OCI-LY7 (cell line): ENCODE results near the gene PAX7. TPM values are rescaled to one million over a fixed set of nuclear protein-coding genes. Genes with fewer than 3 reads are reported as not detected.

Experiments used
- BruUV-seq: library from RNA; stranded (reverse); fragments of 400-500 nt; replicated peaks from 2 replicates; lab custom pipeline; 2021; lab: Mats Ljungman, UMichigan
- CTCF ChIA-PET: fragments of 300-600 bp; sonication (Branson Sonifier 250); formaldehyde crosslinking; loops from one replicate; lab custom pipeline; 2022; ENCODE audit warnings: antibody characterized with exemption; ENCODE audit not compliant: unreplicated experiment; lab: Charles Lee
- POLR2A ChIA-PET: fragments of 300-600 bp; sonication (Branson Sonifier 250); formaldehyde crosslinking; loops from one replicate; lab custom pipeline; 2022; ENCODE audit warnings: antibody characterized with exemption; lab: Charles Lee
- DNase-seq: peaks from one replicate; pipeline ENCODE4 v3.0.0-alpha.2; 2015; ENCODE audit warnings: low spot score
- H2AFZ ChIP-seq: fragments of 200-600 bp; sonication (generic), shearing (Covaris generic); 2 replicates; pipeline ENCODE4 v1.6.1; 2014; ENCODE audit warnings: mild to moderate bottlenecking, antibody characterized with exemption, low read length, moderate library complexity
- H3K27ac ChIP-seq: fragments of 200-600 bp; sonication (generic); 2 replicates; pipeline ENCODE4 v1.5.1; 2014; ENCODE audit warnings: mixed run types, low read depth, mild to moderate bottlenecking, moderate library complexity, low read length, inconsistent platforms; ENCODE audit not compliant: poor library complexity, severe bottlenecking
- H3K36me3 ChIP-seq: fragments of 200-600 bp; sonication (generic); 2 replicates; pipeline ENCODE4 v1.6.1; 2014; ENCODE audit warnings: mild to moderate bottlenecking, antibody characterized with exemption, low read length, moderate library complexity, mixed read lengths; ENCODE audit not compliant: insufficient read depth
- H3K4me1 ChIP-seq: fragments of 200-600 bp; sonication (generic); 2 replicates; pipeline ENCODE4 v1.5.1; 2014; ENCODE audit warnings: mild to moderate bottlenecking, low read length; ENCODE audit not compliant: insufficient read depth, poor library complexity, severe bottlenecking
- H3K4me2 ChIP-seq: fragments of 200-600 bp; sonication (generic); 2 replicates; pipeline ENCODE4 v1.6.1; 2014; ENCODE audit warnings: mild to moderate bottlenecking, low read length
- H3K4me3 ChIP-seq: fragments of 200-600 bp; sonication (generic); 2 replicates; pipeline ENCODE4 v1.5.1; 2014; ENCODE audit warnings: mild to moderate bottlenecking, low read depth, low read length; ENCODE audit not compliant: poor library complexity, severe bottlenecking
- H3K79me2 ChIP-seq: fragments of 200-600 bp; sonication (generic); 2 replicates; pipeline ENCODE4 v1.6.1; 2016; ENCODE audit warnings: low read depth, mild to moderate bottlenecking, low read length, moderate library complexity, mixed read lengths; ENCODE audit not compliant: insufficient read depth
- H3K9me2 ChIP-seq: fragments of 200-600 bp; sonication (generic); 2 replicates; pipeline ENCODE4 v1.6.1; 2016; ENCODE audit warnings: mild to moderate bottlenecking, low read length, mixed read lengths; ENCODE audit not compliant: insufficient read depth
- H3K9me3 ChIP-seq: fragments of 200-600 bp; sonication (generic); 2 replicates; pipeline ENCODE4 v1.6.1; 2014; ENCODE audit warnings: mild to moderate bottlenecking, mixed run types, low read length, mixed read lengths
- H4K20me1 ChIP-seq: fragments of 200-600 bp; sonication (generic); 2 replicates; pipeline ENCODE4 v1.6.1; 2014; ENCODE audit warnings: mild to moderate bottlenecking, antibody characterized with exemption, low read length, moderate library complexity, mixed read lengths; ENCODE audit not compliant: insufficient read depth
- CTCF ChIP-seq: fragments of 200-600 bp; sonication (generic); conservative IDR thresholded peaks from 2 replicates; pipeline ENCODE4 v1.5.1; 2014; ENCODE audit warnings: mild to moderate bottlenecking, antibody characterized with exemption, low read length, moderate library complexity, mixed read lengths
- EZH2phosphoT487 ChIP-seq: fragments of 200-600 bp; sonication (generic); IDR thresholded peaks from 2 replicates; pipeline ENCODE4 v1.6.1; 2018; ENCODE audit warnings: low read depth, borderline replicate concordance, mild to moderate bottlenecking, mixed run types, antibody characterized with exemption, low read length, moderate library complexity, mixed read lengths
- intact Hi-C: fragments of 100-400 bp; cut with micrococcal nuclease; formaldehyde crosslinking; loops from one replicate; pipeline ENCODE4 v1.10.0; 2022; ENCODE audit not compliant: unreplicated experiment
- total RNA-seq, 2 experiments: library from RNA; depleted of rRNA in 1 of 2; stranded (reverse); fragments of >200 nt in 1 of 2; shearing (Covaris generic) in 1 of 2; gene quantifications; 2 replicates each; pipeline ENCODE4 v1.2.3, GENCODE V29; 2014 to 2022

PAX7 gene
- total RNA-seq, 2 experiments from 2014 or later = not detected

GRCh38 chr1:18653367-18653766, 22.7 kb downstream of the PAX7 start:
- no peaks in the 10 kb centered on the region for H3K9me3 ChIP-seq
- peaks cover 64% of the 10 kb centered on the region for H3K4me1 ChIP-seq
- no peaks in the 10 kb centered on the region for H3K36me3 ChIP-seq
- ChIA-PET POLR2A (interaction anchor here (0.9 kb wide), 1 partner anchor 38 kb away, joined by 3 read pairs; no protein-coding TSS in a partner anchor), CTCF (no interaction called here)
- H3K9me2 ChIP-seq = no peaks in the 10 kb centered on the region
- no peaks in the 10 kb centered on the region for H3K79me2 ChIP-seq
- BruUV-seq = no TSS peak
- intact Hi-C loops = no loop called here
- no peaks in the 10 kb centered on the region for H4K20me1 ChIP-seq
- peak overlapping the region; percentile 81 for H3K4me2 ChIP-seq
- no peak for TF ChIP-seq EZH2phosphoT487
- TF ChIP-seq CTCF = no peak
- DNase-seq = no peak
- no peak overlapping the region for H3K27ac ChIP-seq
- H2AFZ ChIP-seq = peak overlapping the region; percentile 28; the same call in 1 of the 2 replicates
- peak overlapping the region; percentile 53 for H3K4me3 ChIP-seq

- H3K27ac ChIP-seq = no peak overlapping the region
- no peaks in the 10 kb centered on the region for H3K9me3 ChIP-seq
- no peak for TF ChIP-seq CTCF
- TF ChIP-seq EZH2phosphoT487 = no peak
- no peak for DNase-seq
- BruUV-seq = no TSS peak
- H3K79me2 ChIP-seq = no peaks in the 10 kb centered on the region
- H3K9me2 ChIP-seq = no peaks in the 10 kb centered on the region
- intact Hi-C loops = no loop called here
- H4K20me1 ChIP-seq = no peaks in the 10 kb centered on the region
- peak overlapping the region; percentile 28; the same call in 1 of the 2 replicates for H2AFZ ChIP-seq
- H3K4me3 ChIP-seq = no peak overlapping the region
- H3K36me3 ChIP-seq = no peaks in the 10 kb centered on the region
- peaks cover 68% of the 10 kb centered on the region for H3K4me1 ChIP-seq
- CTCF ChIA-PET = no interaction called here
- peak overlapping the region; percentile 81 for H3K4me2 ChIP-seq
- POLR2A ChIA-PET = interaction anchor here (0.6 to 0.9 kb wide), 2 partner anchors 11 to 37 kb away, joined by 3 to 5 read pairs; no protein-coding TSS in a partner anchor
These were observed 23.3 kb downstream of the PAX7 start for GRCh38 chr1:18653916-18654315.

- TF ChIP-seq EZH2phosphoT487 (no peak), CTCF (no peak)
- H3K9me2 ChIP-seq = no peaks in the 10 kb centered on the region
- no peaks in the 10 kb centered on the region for H3K9me3 ChIP-seq
- no TSS peak for BruUV-seq
- H3K4me3 ChIP-seq = no peak overlapping the region
- intact Hi-C loops = no loop called here
- no peak overlapping the region for H2AFZ ChIP-seq
- POLR2A ChIA-PET = no interaction called here
- peaks cover 70% of the 10 kb centered on the region for H3K4me1 ChIP-seq
- CTCF ChIA-PET = no interaction called here
- no peak for DNase-seq
- H3K36me3 ChIP-seq = no peaks in the 10 kb centered on the region
- H3K79me2 ChIP-seq = no peaks in the 10 kb centered on the region
- H3K27ac ChIP-seq = no peak overlapping the region
- peak overlapping the region; percentile 81 for H3K4me2 ChIP-seq
- no peaks in the 10 kb centered on the region for H4K20me1 ChIP-seq
These were observed 24.0 kb downstream of the PAX7 start for GRCh38 chr1:18654599-18654998.
